K562 (cell line): ENCODE data around the gene CHML. TPM values are rescaled to one million over a fixed set of nuclear protein-coding genes. Genes with fewer than 3 reads are reported as not detected.

Experiments
- CEBPZ ChIP-seq: fragments of 150-350 bp; IDR thresholded peaks from 2 replicates; pipeline ENCODE4 v1.6.1; 2014; ENCODE audit warnings: low read depth, mild to moderate bottlenecking, low read length, borderline replicate concordance
- GMEB1 ChIP-seq: fragments of 250-450 bp; sonication (Bioruptor Pico); IDR thresholded peaks from 2 replicates; pipeline ENCODE4 v1.4.0; 2020; ENCODE audit warnings: mild to moderate bottlenecking
- GTF2B ChIP-seq: IDR thresholded peaks from 2 replicates; pipeline ENCODE4 v1.6.1; 2011; ENCODE audit not compliant: insufficient read length; ENCODE audit errors: extremely low read depth
- GTF2E2 ChIP-seq: fragments of 200-800 bp; sonication (Bioruptor generic); IDR thresholded peaks from 2 replicates; pipeline ENCODE4 v1.6.1; 2016; ENCODE audit warnings: missing genetic modification characterization, missing compliant biosample characterization
- L3MBTL2 ChIP-seq: fragments of 450-650 bp; IDR thresholded peaks from 2 replicates; pipeline ENCODE4 v1.6.1; 2016; ENCODE audit warnings: mild to moderate bottlenecking, moderate library complexity
- MYNN ChIP-seq, 2 experiments: sonication (generic); formaldehyde crosslinking in 1 of 2; IDR thresholded peaks; 2 replicates each; pipeline versions ENCODE4 v1.5.0 to v1.6.1; 2016 to 2020; ENCODE audit warnings: antibody characterized with exemption in 1 of 2, missing genetic modification reagents in 1 of 2
- PRMT5 ChIP-seq: sonication (generic); formaldehyde crosslinking; IDR thresholded peaks from 2 replicates; pipeline ENCODE4 v1.5.0; 2020; ENCODE audit warnings: missing genetic modification reagents
- RBM15 ChIP-seq: fragments of 200-400 bp; formaldehyde crosslinking; IDR thresholded peaks from 2 replicates; pipeline ENCODE4 v1.6.1; 2018; ENCODE audit warnings: mild to moderate bottlenecking, low read length, moderate library complexity; ENCODE audit not compliant: insufficient read depth
- SRF ChIP-seq, 2 experiments: fragments of 250-450, 450-650 bp in 1 of 2; sonication (Bioruptor Pico) in 1 of 2; sonication (generic) in 1 of 2; formaldehyde crosslinking; IDR thresholded peaks; 2 replicates each; pipeline versions ENCODE4 v1.5.0 to v1.5.1; 2020 to 2022; ENCODE audit warnings: mild to moderate bottlenecking in 1 of 2, missing genetic modification reagents in 1 of 2
- TAF9B ChIP-seq: fragments of 450-650 bp; IDR thresholded peaks from 2 replicates; pipeline ENCODE4 v1.6.1; 2018; ENCODE audit warnings: mild to moderate bottlenecking; ENCODE audit not compliant: partially characterized antibody
- VEZF1 ChIP-seq: fragments of 200-800 bp; sonication (Bioruptor generic); IDR thresholded peaks from 2 replicates; pipeline ENCODE4 v1.6.1; 2017; ENCODE audit warnings: missing genetic modification characterization, missing compliant biosample characterization
- ZBTB33 ChIP-seq: sonication (generic); formaldehyde crosslinking; IDR thresholded peaks from 2 replicates; pipeline ENCODE4 v1.8.1; 2023; ENCODE audit warnings: mild to moderate bottlenecking, missing genetic modification reagents
- ZBTB7A ChIP-seq: IDR thresholded peaks from 2 replicates; pipeline ENCODE4 v1.6.1; 2011; ENCODE audit warnings: low read depth, mild to moderate bottlenecking, low read length, moderate library complexity, borderline replicate concordance; ENCODE audit not compliant: control insufficient read depth
- ZNF134 ChIP-seq: fragments of 250-450 bp; sonication (Bioruptor Pico); conservative IDR thresholded peaks from 2 replicates; pipeline ENCODE4 v1.4.0; 2020
- ZNF253 ChIP-seq: fragments of 250-450 bp; sonication (Bioruptor Pico); conservative IDR thresholded peaks from 2 replicates; pipeline ENCODE4 v1.6.1; 2021; ENCODE audit warnings: mild to moderate bottlenecking
- ZNF274 ChIP-seq: IDR thresholded peaks from 2 replicates; pipeline ENCODE4 v1.6.1; 2011; ENCODE audit warnings: low read depth, mild to moderate bottlenecking, low read length, moderate library complexity, borderline replicate concordance
- ZNF551 ChIP-seq: fragments of 250-450 bp; sonication (Bioruptor Pico); IDR thresholded peaks from 2 replicates; pipeline ENCODE4 v1.5.0; 2021; ENCODE audit warnings: mild to moderate bottlenecking, moderate library complexity
- ZSCAN29 ChIP-seq: fragments of 450-650 bp; IDR thresholded peaks from 2 replicates; pipeline ENCODE4 v1.6.1; 2017
- polyA plus RNA-seq, 8 experiments: library from polyadenylated mRNA; depleted of rRNA in 4 of 8; stranded (reverse) in 5 of 8; unstranded in 3 of 8; fragments of >200 nt; fragmentation: Nextera tagmentation in 2 of 8; fragmentation: Illumina TruSeq in 1 of 8; extraction: Ambion mirVana in 2 of 8; extraction: Trizol in 1 of 8; gene quantifications; 2 replicates each; pipeline versions ENCODE4 v1.2.1 to v1.2.3, GENCODE V29; 2011 to 2014; ENCODE audit warnings: inconsistent platforms in 1 of 8, missing spikeins in 1 of 8
- total RNA-seq, 7 experiments: library from RNA; depleted of rRNA in 6 of 7; stranded (reverse); fragments of >200 nt in 6 of 7; fragmentation: Illumina TruSeq in 2 of 7; extraction: Trizol in 2 of 7; gene quantifications; 2 replicates each; pipeline versions ENCODE4 v1.2.1 to v1.2.3, GENCODE V29; 2011 to 2021; ENCODE audit warnings: low replicate concordance in 1 of 7

Gene CHML
- total and polyA plus RNA-seq, 9 of the 15 experiments (the other 6 are each of a cell fraction or from before 2014, with no cell fraction given) = 13.0 to 88.3 (median 62.8) TPM

- no peak for TF ChIP-seq ZNF253 (CRISPR knock-in tag)
- TF ChIP-seq GTF2B = no peak
- peak; percentile 16; the same call in 1 of the 2 replicates for TF ChIP-seq L3MBTL2
- no peak for TF ChIP-seq TAF9B
- no peak for TF ChIP-seq GMEB1 (CRISPR knock-in tag)
- no peak for TF ChIP-seq CEBPZ
- TF ChIP-seq ZBTB7A = no peak
- TF ChIP-seq VEZF1 (CRISPR knock-in tag) = no peak
- TF ChIP-seq ZNF274 = no peak
- no peak for TF ChIP-seq PRMT5
- no peak for TF ChIP-seq GTF2E2 (tag)
- no peak for TF ChIP-seq SRF (CRISPR knock-in tag; IDR thresholded peaks at IDR 0.05)
- 0 out of 2 replicates have a peak, but pooled peaks have one; percentile 21 for TF ChIP-seq ZNF551 (CRISPR knock-in tag)
- TF ChIP-seq ZNF134 = no peak
- no peak for TF ChIP-seq ZBTB33 (CRISPR knock-in tag)
- TF ChIP-seq MYNN (IDR thresholded peaks at IDR 0.05) = peak; percentile 71
- TF ChIP-seq MYNN (CRISPR knock-in tag; IDR thresholded peaks at IDR 0.05) = no peak
- TF ChIP-seq RBM15 = no peak
- no peak for TF ChIP-seq ZSCAN29
Observed at GRCh38 chr1:241638909-241639622, 1.1 kb downstream of the CHML start (continued).
